ENCODE measurements around the gene TTC7B. TPM values are rescaled to one million over a fixed set of nuclear protein-coding genes. Genes with fewer than 3 reads are reported as not detected.
A peak's percentile ranks its signal among the peaks of the same experiment; 100 is the strongest.

Gene TTC7B
- total and polyA plus RNA-seq, 9 of the 15 experiments (the other 6 are each of a cell fraction or from before 2014, with no cell fraction given), result 2.2 to 77.2 (median 36.7) TPM

GRCh38 chr14:90559811-90560492 lies 256.3 kb downstream of the TTC7B start:
- POLR2A ChIA-PET, result interaction anchor here (0.7 kb wide), 1 partner anchor 10 kb away, joined by 3 read pairs; no protein-coding TSS in a partner anchor
- H4K20me1 ChIP-seq (replicated peaks; ENCODE audit: control insufficient read depth, insufficient read depth, low read length), result no peaks in the 10 kb centered on the region
- peaks cover 19 to 34% of the 10 kb centered on the region in 2 experiments; a peak in 4 of 5 replicates for H3K4me1 ChIP-seq (replicated peaks in 1 of 2; ENCODE audit: control insufficient read depth in 2 of 2, insufficient read depth in 2 of 2, low read length in 2 of 2)
- H3K27me3 ChIP-seq (ENCODE audit: control insufficient read depth in 2 of 2, insufficient read depth in 2 of 2, low read length in 2 of 2), result no peaks in the 10 kb centered on the region
- intact Hi-C loops (cut with micrococcal nuclease) (no loop called here), in situ Hi-C loops (cut with MboI) (no loop called here)
- FAIRE-seq, result no peak
- H3K4me3 ChIP-seq, result no peak overlapping the region
- no peak for ATAC-seq
- H3K36me3 ChIP-seq (ENCODE audit: control insufficient read depth, insufficient read depth, low read length), result no peaks in the 10 kb centered on the region
- no peak overlapping the region for H2AFZ ChIP-seq (ENCODE audit: low read depth, low read length)
- no peak overlapping the region for H3K27ac ChIP-seq (ENCODE audit: extremely low read depth, low read depth, low read length)
- WGBS (ENCODE audit: insufficient coverage, low coverage, missing lambda C conversion rate), result 62% methylated on average over 13 of the region's 16 CpGs
- no peak overlapping the region for H3K9ac ChIP-seq (ENCODE audit: insufficient read depth in 1 of 2, low read depth in 2 of 2, low read length in 2 of 2)
- BruUV-seq (replicated peaks), result no TSS peak
- peak in 2 of 4 experiments; percentile 20 to 23 for DNase-seq (ENCODE audit: extremely low read depth in 1 of 4, low spot score in 3 of 4)
- TF ChIP-seq PHTF2 (CRISPR knock-in tag; IDR thresholded peaks at IDR 0.05) (no peak), MTF1 (CRISPR knock-in tag; IDR thresholded peaks at IDR 0.05; ENCODE audit: borderline replicate concordance) (no peak), ATF3 (IDR thresholded peaks at IDR 0.05) (0 out of 2 replicates have a peak, but pooled peaks have one; percentile 31), ATF3 (CRISPR knock-in tag; conservative IDR thresholded peaks at IDR 0.05) (no peak)
- peaks cover 2% of the 10 kb centered on the region for H3K9me1 ChIP-seq (ENCODE audit: control insufficient read depth, insufficient read depth, low read length)
- H3K4me2 ChIP-seq (ENCODE audit: insufficient read depth, low read length), result no peak overlapping the region
- no peaks in the 10 kb centered on the region for H3K79me2 ChIP-seq (ENCODE audit: control insufficient read depth, insufficient read depth, low read length)
- no peaks in the 10 kb centered on the region for H3K9me3 ChIP-seq (replicated peaks; ENCODE audit: control insufficient read depth, insufficient read depth, low read depth, low read length)
- CTCF ChIA-PET (ENCODE audit: low intra/inter-chr PET ratio), result no interaction called here

Measured in K562 (cell line).